Jurkat, Clone E6-1 (cell line): ENCODE results near the gene GPR3.

Source experiments
- DNase-seq: peaks from one replicate; pipeline ENCODE4 v3.0.0-alpha.2; 2011; ENCODE audit warnings: low read depth, low spot score
- H3K4me3 ChIP-seq: 2 replicates; pipeline ENCODE4 v1.5.1; 2011; ENCODE audit warnings: mild to moderate bottlenecking, low read length, control low read depth, moderate library complexity

Gene GPR3

DNA sequence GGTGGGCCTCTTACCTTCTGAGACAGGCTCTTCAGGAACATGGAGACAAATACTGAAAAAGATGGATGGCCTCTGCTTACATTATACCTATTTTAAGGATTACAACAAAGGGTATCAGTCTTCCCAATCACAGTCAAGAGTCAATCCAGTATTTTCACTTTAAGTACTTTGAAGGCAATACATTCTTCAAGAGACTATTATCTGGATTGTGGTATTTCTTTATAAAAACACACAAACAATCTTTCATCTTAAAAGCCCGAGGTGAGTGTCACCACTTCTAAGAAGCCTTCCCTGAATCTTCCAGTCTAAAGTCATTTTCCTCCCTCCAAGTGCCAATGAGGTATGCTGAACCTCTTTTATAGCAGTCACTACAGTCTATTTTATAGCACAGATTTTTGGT is 52.2 kb downstream of the GPR3 start:
- H3K4me3 ChIP-seq = no peak overlapping the region
- no peak for DNase-seq
